Neuronal stem cell (in vitro differentiated cells): ENCODE measurements around the gene SLC2A5.

Experiments used
- DNase-seq: peaks from one replicate; pipeline ENCODE4 v3.0.0-alpha.2; 2013; ENCODE audit warnings: low spot score
- H2AFZ ChIP-seq: one replicate; pipeline ENCODE4 v1.6.1; 2013; ENCODE audit warnings: mild to moderate bottlenecking, low read length, inconsistent platforms
- H2AK5ac ChIP-seq: 2 replicates; pipeline ENCODE4 v1.6.1; 2013; ENCODE audit warnings: low read depth, mild to moderate bottlenecking, inconsistent platforms, low read length, moderate library complexity, mixed read lengths
- H2BK120ac ChIP-seq: 2 replicates; pipeline ENCODE4 v1.6.1; 2013; ENCODE audit warnings: low read depth, mild to moderate bottlenecking, inconsistent platforms, low read length, moderate library complexity, mixed read lengths
- H2BK12ac ChIP-seq: one replicate; pipeline ENCODE4 v1.6.1; 2013; ENCODE audit warnings: low read length, inconsistent platforms
- H2BK15ac ChIP-seq: 2 replicates; pipeline ENCODE4 v1.6.1; 2013; ENCODE audit warnings: mild to moderate bottlenecking, low read length, inconsistent platforms, mixed read lengths
- H2BK5ac ChIP-seq: one replicate; pipeline ENCODE4 v1.6.1; 2013; ENCODE audit warnings: inconsistent platforms, mild to moderate bottlenecking, low read length, moderate library complexity
- H3K14ac ChIP-seq: one replicate; pipeline ENCODE4 v1.6.1; 2013; ENCODE audit warnings: low read length, inconsistent platforms
- H3K18ac ChIP-seq: 2 replicates; pipeline ENCODE4 v1.6.1; 2013; ENCODE audit warnings: low read length, inconsistent platforms
- H3K23ac ChIP-seq: 2 replicates; pipeline ENCODE4 v1.6.1; 2013; ENCODE audit warnings: low read depth, mild to moderate bottlenecking, mixed read lengths, low read length, inconsistent platforms; ENCODE audit not compliant: poor library complexity
- H3K27ac ChIP-seq: replicated peaks from 3 replicates; pipeline ENCODE4 v1.5.1; 2013; ENCODE audit warnings: low read length, inconsistent platforms
- H3K27me3 ChIP-seq, 3 experiments: 2 replicates each; pipeline ENCODE4 v1.6.1; 2013; ENCODE audit warnings: low read length in 3 of 3, mild to moderate bottlenecking in 2 of 3, inconsistent platforms in 1 of 3, low read depth in 1 of 3, mixed read lengths in 1 of 3, moderate library complexity in 1 of 3; ENCODE audit not compliant: control insufficient read depth in 3 of 3, insufficient read depth in 3 of 3
- H3K36me3 ChIP-seq, 2 donors: replicated peaks in 1 of 2; 2 replicates each; pipeline ENCODE4 v1.6.1; 2013; ENCODE audit warnings: low read length in 2 of 2; ENCODE audit not compliant: control insufficient read depth in 2 of 2, insufficient read depth in 2 of 2
- H3K4ac ChIP-seq: 2 replicates; pipeline ENCODE4 v1.6.1; 2013; ENCODE audit warnings: inconsistent platforms, mild to moderate bottlenecking, low read length, moderate library complexity
- H3K4me1 ChIP-seq, 2 donors: 1 replicate in 1 of 2; 2 replicates in 1 of 2; pipeline ENCODE4 v1.6.1; 2013; ENCODE audit warnings: low read length in 2 of 2, low read depth in 1 of 2; ENCODE audit not compliant: control insufficient read depth in 2 of 2, insufficient read depth in 1 of 2
- H3K4me2 ChIP-seq: one replicate; pipeline ENCODE4 v1.6.1; 2013; ENCODE audit warnings: mild to moderate bottlenecking, low read length, inconsistent platforms; ENCODE audit not compliant: insufficient read depth, poor library complexity, severe bottlenecking
- H3K4me3 ChIP-seq, 2 donors: 2 replicates each; pipeline ENCODE4 v1.5.1; 2013; ENCODE audit warnings: low read length in 2 of 2, mild to moderate bottlenecking in 2 of 2, inconsistent platforms in 1 of 2, moderate library complexity in 1 of 2
- H3K79me1 ChIP-seq: one replicate; pipeline ENCODE4 v1.6.1; 2013; ENCODE audit warnings: low read depth, mild to moderate bottlenecking, inconsistent platforms, low read length, moderate library complexity
- H3K9ac ChIP-seq: one replicate; pipeline ENCODE4 v1.6.1; 2013; ENCODE audit warnings: mild to moderate bottlenecking, low read depth, low read length, inconsistent platforms; ENCODE audit not compliant: poor library complexity
- H3K9me3 ChIP-seq, 2 donors: replicated peaks in 1 of 2; 2 replicates each; pipeline versions ENCODE3 to v1.6.1; 2013; ENCODE audit warnings: low read length in 2 of 2, mild to moderate bottlenecking in 2 of 2, inconsistent platforms in 1 of 2, low read depth in 1 of 2, mixed read lengths in 1 of 2, moderate library complexity in 1 of 2; ENCODE audit not compliant: control insufficient read depth in 2 of 2, insufficient read depth in 1 of 2
- H4K8ac ChIP-seq: one replicate; pipeline ENCODE4 v1.6.1; 2013; ENCODE audit warnings: low read depth, mild to moderate bottlenecking, inconsistent platforms, low read length, moderate library complexity
- H4K91ac ChIP-seq: one replicate; pipeline ENCODE4 v1.6.1; 2013; ENCODE audit warnings: low read length, low read depth, mild to moderate bottlenecking, inconsistent platforms; ENCODE audit not compliant: poor library complexity
- WGBS, 2 donors: extraction: QIAGEN DNeasy Blood & Tissue Kit; methylation state at CpG; one replicate each; pipeline ENCODE4 v1.1.7; 2013; ENCODE audit warnings: missing lambda C conversion rate in 2 of 2, mixed read lengths in 1 of 2; ENCODE audit not compliant: insufficient read length in 2 of 2, insufficient replicate concordance in 1 of 2; ENCODE audit errors: extremely low coverage in 2 of 2; 5-methylcytosine and 5-hydroxymethylcytosine counted together

The SLC2A5 gene

DNA sequence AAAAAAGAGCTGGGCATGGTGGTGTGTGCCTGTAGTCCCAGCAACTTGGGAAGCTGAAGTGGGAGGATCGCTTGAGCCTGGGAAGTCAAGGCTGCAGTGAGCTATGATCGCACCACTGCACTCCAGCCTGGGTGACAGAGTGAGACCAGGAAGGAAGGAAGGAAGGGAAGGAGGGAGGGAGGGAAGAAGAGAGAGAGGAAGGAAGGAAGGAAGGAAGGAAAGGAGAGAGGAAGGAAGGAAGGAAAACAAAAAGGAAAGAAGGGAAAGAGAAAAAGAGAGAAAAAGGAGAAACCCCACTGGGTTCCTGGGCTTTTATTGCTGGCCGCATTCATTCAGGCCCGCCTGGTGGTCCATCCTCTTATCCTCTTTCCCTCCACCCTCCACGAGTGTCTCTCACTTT lies 53.0 kb downstream of the SLC2A5 start:
- Histone ChIP-seq H2BK12ac (no peak overlapping the region), H2BK5ac (no peak overlapping the region), H3K18ac (no peak overlapping the region), H2BK15ac (no peak overlapping the region), H3K4me2 (no peak overlapping the region), H3K4me1 (no peaks in the 10 kb centered on the region), H4K8ac (no peak overlapping the region), H3K9ac (no peak overlapping the region), H3K23ac (no peak overlapping the region), H2AK5ac (no peak overlapping the region), H3K9me3 (no peaks in the 10 kb centered on the region), H3K4me3 (no peak overlapping the region), H2AFZ (no peak overlapping the region), H3K4ac (no peak overlapping the region), H4K91ac (no peak overlapping the region), H3K27ac (no peak overlapping the region), H3K14ac (no peak overlapping the region), H3K36me3 (no peaks in the 10 kb centered on the region), H3K79me1 (no peaks in the 10 kb centered on the region), H3K27me3 (peaks cover 0 to 17% (median 0%) of the 10 kb centered on the region in 3 experiments), H2BK120ac (no peak overlapping the region)
- no CpG with 5 or more reads among the region's 5 CpGs for WGBS, 2 donors
- DNase-seq = no peak

DNA sequence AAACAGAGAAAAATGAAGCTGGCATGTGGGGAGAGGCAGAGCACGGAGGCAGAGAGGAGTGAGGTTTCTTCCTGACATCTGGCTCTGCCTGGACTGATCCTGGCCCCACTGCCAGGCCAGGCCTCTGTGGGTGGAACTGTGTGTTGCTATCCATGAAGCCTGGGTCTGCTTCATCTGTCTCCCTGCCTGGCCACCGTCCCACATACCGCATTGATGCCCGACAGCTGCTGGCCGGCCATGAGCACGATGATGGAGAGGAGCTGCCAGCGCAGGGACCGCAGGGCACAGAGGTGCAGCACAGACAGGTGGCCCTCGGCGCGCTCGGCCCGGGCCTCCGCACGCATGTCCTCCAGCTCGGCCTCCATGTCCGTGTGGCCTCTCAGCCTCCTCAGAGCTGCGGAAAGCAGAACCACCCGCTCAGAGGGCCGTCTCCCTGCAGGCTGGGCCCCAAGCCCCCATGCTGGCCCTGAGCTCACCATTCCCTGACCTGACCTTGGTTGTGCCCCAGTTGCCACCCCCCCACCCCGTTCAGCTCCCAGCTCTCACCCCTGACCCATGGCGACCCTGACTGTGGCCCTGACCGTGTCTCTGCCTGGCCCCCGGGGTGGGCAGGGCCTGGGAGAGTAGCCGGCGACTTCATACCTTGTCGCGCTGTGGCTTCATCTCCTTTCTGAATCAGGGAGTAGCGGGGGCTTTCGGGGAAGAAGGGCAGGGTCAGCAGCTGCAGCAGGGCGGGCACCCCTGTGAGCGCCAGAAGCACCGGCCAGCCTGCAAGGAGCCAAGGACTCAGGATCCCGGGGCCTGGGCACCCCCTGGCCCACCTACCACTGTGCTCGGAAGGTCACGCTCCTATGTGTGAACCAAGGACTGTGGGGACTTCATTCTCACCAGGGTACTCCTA lies 54.7 kb downstream of the SLC2A5 start:
- Histone ChIP-seq H2AK5ac (peak overlapping the region; percentile 81), H3K23ac (peak overlapping the region; percentile 48), H4K91ac (peak overlapping the region; percentile 46), H2BK15ac (peak overlapping the region; percentile 72), H3K4me2 (no peak overlapping the region), H4K8ac (peak overlapping the region; percentile 94), H2BK12ac (peak overlapping the region; percentile 42), H3K4ac (peak overlapping the region; percentile 42), H2BK5ac (no peak overlapping the region), H3K36me3 (no peaks in the 10 kb centered on the region), H3K14ac (peak overlapping the region; percentile 64), H3K4me3 (no peak overlapping the region), H2BK120ac (peak overlapping the region; percentile 50), H3K18ac (peak overlapping the region; percentile 77), H3K27me3 (peaks cover 0 to 17% (median 0%) of the 10 kb centered on the region in 3 experiments), H2AFZ (no peak overlapping the region), H3K4me1 (no peaks in the 10 kb centered on the region), H3K79me1 (peaks cover 2% of the 10 kb centered on the region), H3K9me3 (no peaks in the 10 kb centered on the region), H3K27ac (no peak overlapping the region), H3K9ac (peak overlapping the region; percentile 30)
- WGBS, 2 donors = no CpG with 5 or more reads among the region's 36 CpGs
- no peak for DNase-seq

DNA sequence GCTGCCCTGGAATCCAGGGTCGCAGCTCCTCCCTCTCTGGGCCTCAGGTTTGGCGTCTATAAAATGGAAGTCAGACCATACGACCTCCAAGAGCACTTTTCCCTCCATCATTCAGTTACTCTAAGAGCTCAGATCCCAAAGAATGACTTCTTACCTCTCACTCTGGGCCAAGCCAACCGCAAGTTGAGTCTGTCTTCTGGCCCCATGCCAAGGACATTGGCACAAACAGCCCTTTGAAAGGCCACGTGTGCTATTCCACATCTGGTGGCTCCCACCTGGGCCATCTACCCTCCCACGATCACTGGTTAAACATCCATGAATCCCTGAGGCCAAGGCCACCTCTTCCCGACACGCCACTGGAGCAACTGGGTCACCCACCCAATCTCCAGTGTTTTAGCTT lies 55.6 kb downstream of the SLC2A5 start:
- H3K23ac ChIP-seq = no peak overlapping the region
- no peaks in the 10 kb centered on the region for H3K36me3 ChIP-seq
- H3K4me2 ChIP-seq = no peak overlapping the region
- H2AFZ ChIP-seq = no peak overlapping the region
- no peaks in the 10 kb centered on the region for H3K9me3 ChIP-seq
- H3K4me3 ChIP-seq = no peak overlapping the region
- peak overlapping the region; percentile 0 for H4K8ac ChIP-seq
- peak overlapping the region; percentile 7 for H3K18ac ChIP-seq
- no peak overlapping the region for H3K27ac ChIP-seq
- no peak overlapping the region for H3K4ac ChIP-seq
- H4K91ac ChIP-seq = no peak overlapping the region
- H3K4me1 ChIP-seq = no peaks in the 10 kb centered on the region
- H2BK120ac ChIP-seq = no peak overlapping the region
- H2BK15ac ChIP-seq = peak overlapping the region; percentile 59
- WGBS, 2 donors = no CpG with 5 or more reads among the region's 8 CpGs
- no peak overlapping the region for H2BK5ac ChIP-seq
- H2BK12ac ChIP-seq = no peak overlapping the region
- peaks cover 2% of the 10 kb centered on the region for H3K79me1 ChIP-seq
- H3K14ac ChIP-seq = peak overlapping the region; percentile 58
- peak overlapping the region; percentile 62 for H2AK5ac ChIP-seq
- no peak overlapping the region for H3K9ac ChIP-seq
- no peak for DNase-seq
- peaks cover 0 to 19% (median 0%) of the 10 kb centered on the region in 3 experiments for H3K27me3 ChIP-seq

DNA sequence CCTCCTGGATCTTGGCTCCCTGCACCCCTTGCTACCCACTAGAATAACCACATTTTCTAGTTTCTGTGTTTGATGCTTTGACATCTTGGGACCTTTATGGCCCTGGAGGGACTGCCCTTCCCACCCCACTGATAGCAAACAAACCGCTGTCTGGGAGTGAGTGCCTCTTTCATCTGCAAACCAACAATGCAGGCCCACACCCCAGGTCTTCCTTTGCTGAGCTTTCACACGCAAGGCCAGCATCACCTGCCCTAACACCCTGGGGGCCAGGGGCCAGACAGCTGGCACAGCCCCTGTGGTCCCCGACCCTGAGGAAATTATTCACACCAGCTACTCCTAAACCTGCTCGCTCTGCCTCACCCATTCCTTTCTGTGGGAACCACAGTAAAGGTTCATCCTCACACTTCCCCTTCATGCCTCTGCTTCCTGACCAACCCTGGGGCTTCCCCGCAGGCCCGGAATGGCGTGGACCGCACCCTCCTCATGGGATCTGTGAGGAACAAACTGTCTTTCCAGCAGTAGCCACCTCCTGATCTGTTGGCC lies 58.6 kb downstream of the SLC2A5 start:
- H2BK5ac ChIP-seq = no peak overlapping the region
- no peak overlapping the region for H4K8ac ChIP-seq
- no peak overlapping the region for H3K9ac ChIP-seq
- no peak overlapping the region for H2BK120ac ChIP-seq
- H2BK12ac ChIP-seq = peak overlapping the region; percentile 69
- no peak for DNase-seq
- no peaks in the 10 kb centered on the region for H3K4me1 ChIP-seq
- H3K18ac ChIP-seq = no peak overlapping the region
- no peak overlapping the region for H3K27ac ChIP-seq
- H3K36me3 ChIP-seq = no peaks in the 10 kb centered on the region
- no peak overlapping the region for H2AFZ ChIP-seq
- peaks cover 2% of the 10 kb centered on the region for H3K79me1 ChIP-seq
- no peak overlapping the region for H3K4me3 ChIP-seq
- no peak overlapping the region for H2BK15ac ChIP-seq
- no peak overlapping the region for H3K4ac ChIP-seq
- H3K4me2 ChIP-seq = no peak overlapping the region
- WGBS, 2 donors = no CpG with 5 or more reads among the region's 8 CpGs
- no peak overlapping the region for H2AK5ac ChIP-seq
- H4K91ac ChIP-seq = no peak overlapping the region
- H3K9me3 ChIP-seq = no peaks in the 10 kb centered on the region
- no peak overlapping the region for H3K23ac ChIP-seq
- H3K27me3 ChIP-seq = peaks cover 0 to 11% (median 0%) of the 10 kb centered on the region in 3 experiments
- no peak overlapping the region for H3K14ac ChIP-seq
